Ovary (tissue), 9 donors: Measurements from ENCODE around the gene SAMMSON. TPM values are rescaled to one million over a fixed set of nuclear protein-coding genes. Genes with fewer than 3 reads are reported as not detected.

Source experiments
- DNase-seq, 5 donors: peaks; one replicate each; pipeline ENCODE4 v3.0.0-alpha.2; 2019 to 2020
- H3K27ac ChIP-seq, 2 donors: fragments of 200-600 bp; one replicate each; pipeline versions ENCODE4 v1.5.1 to v1.8.0; 2019 to 2022
- H3K27me3 ChIP-seq: fragments of 200-600 bp; one replicate; pipeline ENCODE4 v1.8.0; 2022
- H3K36me3 ChIP-seq: fragments of 200-600 bp; sonication (generic); one replicate; pipeline ENCODE4 v1.5.1; 2019
- H3K4me1 ChIP-seq: one replicate; pipeline ENCODE4 v1.8.1; 2013; ENCODE audit warnings: mild to moderate bottlenecking, moderate library complexity; ENCODE audit not compliant: insufficient read depth
- H3K4me3 ChIP-seq: fragments of 200-600 bp; sonication (generic); one replicate; pipeline ENCODE4 v1.5.1; 2017
- H3K9me3 ChIP-seq, 2 donors: fragments of 200-600 bp in 1 of 2; sonication (generic) in 1 of 2; one replicate each; pipeline versions ENCODE4 v1.5.1 to v1.8.1; 2013 to 2019; ENCODE audit warnings: mild to moderate bottlenecking in 1 of 2, moderate library complexity in 1 of 2
- CTCF ChIP-seq, 3 donors: fragments of 450-650 bp in 2 of 3; fragments of 200-600 bp in 1 of 3; IDR thresholded peaks; one replicate each; pipeline versions ENCODE4 v1.5.1 to v1.8.0; 2016 to 2022; ENCODE audit warnings: antibody characterized with exemption in 3 of 3, mild to moderate bottlenecking in 1 of 3
- EP300 ChIP-seq: sonication (generic); formaldehyde crosslinking; IDR thresholded peaks from one replicate; pipeline ENCODE4 v1.6.1; 2017; ENCODE audit warnings: antibody characterized with exemption
- POLR2A ChIP-seq: fragments of 450-650 bp; IDR thresholded peaks from one replicate; pipeline ENCODE4 v1.6.1; 2017; ENCODE audit warnings: antibody characterized with exemption, mild to moderate bottlenecking, moderate library complexity
- WGBS, 3 donors: extraction: QIAGEN DNeasy Blood & Tissue Kit in 1 of 3; methylation state at CpG; one replicate each; pipeline versions ENCODE4 v1.1.5 to v1.1.7; 2013 to 2017; 5-methylcytosine and 5-hydroxymethylcytosine counted together
- intact Hi-C, 4 donors: fragments of 100-400 bp; cut with DNase I; formaldehyde crosslinking; loops; one replicate each; pipeline versions ENCODE4 v1.11.0 to v1.15.1; 2022 to 2023
- polyA plus RNA-seq, 2 donors: library from polyadenylated mRNA; stranded (reverse); fragments of 200-250 nt in 1 of 2; fragments of 350-450 nt in 1 of 2; fragmentation: Illumina TruSeq in 1 of 2; extraction: RNeasy Lipid Tissue Mini Kit (QIAGEN cat#74804) in 1 of 2; gene quantifications; one replicate each; pipeline ENCODE4 v1.2.3, GENCODE V29; 2013 to 2014
- total RNA-seq, 7 donors: library from RNA; depleted of rRNA in 2 of 7; stranded (reverse); fragments of >200 nt in 2 of 7; fragmentation: NEBNext Ultra II Directional in 3 of 7; extraction: Animal tissue kit (Norgen Biotek cat#: 25700) in 3 of 7; gene quantifications; one replicate each; pipeline versions ENCODE4 v1.1.0 to v1.2.4, GENCODE V29; 2016 to 2023
- donor health status: DM: no; HTN: no; CAD: no; lungs with moderate emphysema.
- donor health status: DM: no; HTN: no; CAD: no.
- donor health status: Bipolar disorder and iron deficiency.
- donor health status: DM: yes; HTN: yes; CAD: no.
- donor health status: DM: no; HTN: no; CAD: no.
- donor health status: DM: yes; HTN: yes; CAD: no.

The SAMMSON gene
- total and polyA plus RNA-seq, 9 donors: 0.20 to 0.57 (median 0.31) TPM; not detected in 1

GRCh38 chr3:70042641-70043040 is 43.1 kb downstream of the SAMMSON start:
- WGBS, 3 donors: 55 to 75% (median 60%) methylated on average over 3 of the region's 3 CpGs

GRCh38 chr3:70049761-70050160 is 50.2 kb downstream of the SAMMSON start:
- no peak overlapping the region for H3K27ac ChIP-seq
- H3K27me3 ChIP-seq: no peaks in the 10 kb centered on the region
- H3K36me3 ChIP-seq: no peaks in the 10 kb centered on the region
- no peaks in the 10 kb centered on the region for H3K9me3 ChIP-seq
- 51 to 62% (median 54%) methylated on average over 3 of the region's 3 CpGs for WGBS, 3 donors
- intact Hi-C loops: no loop called here
- H3K4me3 ChIP-seq: no peak overlapping the region
- no peak for DNase-seq
- H3K4me1 ChIP-seq: no peaks in the 10 kb centered on the region
- TF ChIP-seq CTCF (IDR thresholded peaks at IDR 0.05) (no peak), EP300 (no peak), POLR2A (no peak)

More at GRCh38 chr3:70042641-70043040, 43.1 kb downstream of the SAMMSON start:
- H3K9me3 ChIP-seq: no peaks in the 10 kb centered on the region
- DNase-seq: no peak
- no peaks in the 10 kb centered on the region for H3K4me1 ChIP-seq
- H3K27me3 ChIP-seq: no peaks in the 10 kb centered on the region
- H3K36me3 ChIP-seq: no peaks in the 10 kb centered on the region
- TF ChIP-seq EP300: no peak
- no peak for TF ChIP-seq POLR2A
- no peak for TF ChIP-seq CTCF (IDR thresholded peaks at IDR 0.05)
- no peak overlapping the region for H3K4me3 ChIP-seq
- intact Hi-C loops: no loop called here
- no peak overlapping the region for H3K27ac ChIP-seq

GRCh38 chr3:70053293-70053692 is 53.8 kb downstream of the SAMMSON start:
- intact Hi-C loops: no loop called here
- DNase-seq: no peak
- H3K4me3 ChIP-seq: no peak overlapping the region
- H3K27ac ChIP-seq: no peak overlapping the region
- no peak for TF ChIP-seq EP300
- TF ChIP-seq POLR2A: no peak
- TF ChIP-seq CTCF (IDR thresholded peaks at IDR 0.05): no peak
- 82 to 89% (median 83%) methylated on average over 1 of the region's 1 CpG for WGBS, 3 donors
- no peaks in the 10 kb centered on the region for H3K4me1 ChIP-seq
- H3K27me3 ChIP-seq: no peaks in the 10 kb centered on the region
- H3K9me3 ChIP-seq: no peaks in the 10 kb centered on the region
- no peaks in the 10 kb centered on the region for H3K36me3 ChIP-seq

- Histone ChIP-seq H3K27me3 (no peaks in the 10 kb centered on the region), H3K27ac (no peak overlapping the region), H3K36me3 (no peaks in the 10 kb centered on the region), H3K4me3 (no peak overlapping the region), H3K4me1 (no peaks in the 10 kb centered on the region), H3K9me3 (no peaks in the 10 kb centered on the region)
- intact Hi-C loops: no loop called here
- TF ChIP-seq CTCF (IDR thresholded peaks at IDR 0.05) (no peak), POLR2A (no peak), EP300 (no peak)
- WGBS, 3 donors: 88 to 92% (median 90%) methylated on average over 3 of the region's 3 CpGs
- DNase-seq: no peak
Measured at GRCh38 chr3:70056081-70056480, 56.5 kb downstream of the SAMMSON start.
